Uterus (tissue), 2 donors: Measurements from ENCODE around the gene HRH2.

Source experiments
- CTCF ChIP-seq, 4 experiments: fragments of 200-600 bp in 2 of 4; fragments of 450-650 bp in 2 of 4; sonication (generic) in 2 of 4; IDR thresholded peaks; one replicate each; pipeline ENCODE4 v1.5.1; 2016 to 2019; ENCODE audit warnings: antibody characterized with exemption in 4 of 4, mild to moderate bottlenecking in 2 of 4, moderate library complexity in 1 of 4
- POLR2A ChIP-seq, 2 donors: fragments of 450-650 bp; IDR thresholded peaks; one replicate each; pipeline ENCODE4 v1.6.1; 2016; ENCODE audit warnings: antibody characterized with exemption in 2 of 2, mild to moderate bottlenecking in 1 of 2, moderate library complexity in 1 of 2

DNA sequence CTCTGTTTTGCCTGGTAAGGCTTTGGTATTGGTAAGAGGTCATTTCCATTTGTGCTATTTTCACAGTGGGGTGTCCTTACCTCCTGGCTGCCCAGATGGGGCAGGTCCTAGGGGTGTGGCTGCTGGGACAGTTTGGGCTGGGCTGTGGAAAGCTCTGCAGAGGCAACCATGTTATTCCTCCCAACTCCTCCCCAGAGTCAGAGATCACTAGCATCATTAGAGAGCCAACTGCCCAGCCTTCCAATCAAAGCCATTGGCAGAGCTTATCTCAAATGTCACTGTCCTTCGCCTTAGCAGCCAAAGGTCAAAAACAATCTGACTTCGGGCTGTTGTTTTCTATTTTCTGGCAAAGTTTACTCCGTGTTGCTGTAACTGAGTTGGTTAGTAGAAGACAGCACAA lies 33.6 kb upstream of the HRH2 start:
- TF ChIP-seq CTCF (IDR thresholded peaks at IDR 0.05) (no peak), POLR2A (IDR thresholded peaks at IDR 0.05) (no peak)
